Activated T-cell treated with anti-CD3 and anti-CD28 coated beads, Interleukin-2, amount 50 U/mL, for 24 hours (primary cell): ENCODE data around the gene PIAS3.
A peak's percentile ranks its signal among the peaks of the same experiment; 100 is the strongest.

Experiments
- DNase-seq: peaks from one replicate; pipeline ENCODE4 v3.0.0-alpha.2; 2020
- H3K27ac Mint-ChIP-seq: 2 replicates; pipeline ENCODE4 v1.8.0; 2020; ENCODE audit warnings: mild to moderate bottlenecking, mixed read lengths
- H3K27me3 Mint-ChIP-seq: 2 replicates; pipeline ENCODE4 v1.8.0; 2020; ENCODE audit warnings: mixed read lengths
- H3K36me3 Mint-ChIP-seq: 2 replicates; pipeline ENCODE4 v1.8.0; 2020; ENCODE audit warnings: low read depth, mixed read lengths
- H3K4me1 Mint-ChIP-seq: 2 replicates; pipeline ENCODE4 v1.8.0; 2020; ENCODE audit warnings: low read depth, mixed read lengths
- H3K4me3 Mint-ChIP-seq: 2 replicates; pipeline ENCODE4 v1.8.0; 2020; ENCODE audit warnings: mild to moderate bottlenecking, moderate library complexity, mixed read lengths
- H3K9me3 Mint-ChIP-seq: 2 replicates; pipeline ENCODE4 v1.8.0; 2020; ENCODE audit warnings: mixed read lengths

PIAS3 gene

GRCh38 chr1:145858901-145859490, at the start of gene PIAS3:
Gene PIAS3, minus strand, starts transcription at chr1:145859081. Its CDS starts 91 bp downstream, at chr1:145858990.
- Mint-ChIP-seq H3K27me3 (no peaks in the 10 kb centered on the region), H3K36me3 (peaks cover 33% of the 10 kb centered on the region), H3K9me3 (no peaks in the 10 kb centered on the region), H3K27ac (peak within 1 kb of the TSS; percentile 90), H3K4me1 (peaks cover 17% of the 10 kb centered on the region), H3K4me3 (peak within 1 kb of the TSS; percentile 93)
- peak; percentile 93 for DNase-seq

GRCh38 chr1:145908653-145909052, 49.8 kb upstream of the PIAS3 start:
- Mint-ChIP-seq H3K27me3 (no peaks in the 10 kb centered on the region), H3K4me1 (peaks cover 12% of the 10 kb centered on the region), H3K36me3 (peaks cover 38% of the 10 kb centered on the region), H3K9me3 (no peaks in the 10 kb centered on the region), H3K4me3 (no peak overlapping the region), H3K27ac (no peak overlapping the region)
- no peak for DNase-seq

- no peak overlapping the region for H3K27ac Mint-ChIP-seq
- no peak for DNase-seq
- H3K4me1 Mint-ChIP-seq = peaks cover 5% of the 10 kb centered on the region
- H3K27me3 Mint-ChIP-seq = no peaks in the 10 kb centered on the region
- H3K4me3 Mint-ChIP-seq = no peak overlapping the region
- no peaks in the 10 kb centered on the region for H3K9me3 Mint-ChIP-seq
- peaks cover 24% of the 10 kb centered on the region for H3K36me3 Mint-ChIP-seq
Measured at GRCh38 chr1:145906954-145907753, 48.3 kb upstream of the PIAS3 start.

GRCh38 chr1:145901312-145902021, 42.6 kb upstream of the PIAS3 start:
- no peaks in the 10 kb centered on the region for H3K9me3 Mint-ChIP-seq
- no peak overlapping the region for H3K4me3 Mint-ChIP-seq
- DNase-seq = no peak
- no peak overlapping the region for H3K27ac Mint-ChIP-seq
- H3K36me3 Mint-ChIP-seq = peaks cover 10% of the 10 kb centered on the region
- H3K4me1 Mint-ChIP-seq = no peaks in the 10 kb centered on the region
- no peaks in the 10 kb centered on the region for H3K27me3 Mint-ChIP-seq

GRCh38 chr1:145898756-145899155, 39.9 kb upstream of the PIAS3 start:
- no peak overlapping the region for H3K27ac Mint-ChIP-seq
- peaks cover 10% of the 10 kb centered on the region for H3K36me3 Mint-ChIP-seq
- no peaks in the 10 kb centered on the region for H3K27me3 Mint-ChIP-seq
- H3K9me3 Mint-ChIP-seq = no peaks in the 10 kb centered on the region
- no peak for DNase-seq
- H3K4me3 Mint-ChIP-seq = no peak overlapping the region
- H3K4me1 Mint-ChIP-seq = no peaks in the 10 kb centered on the region

GRCh38 chr1:145897969-145898368, 39.1 kb upstream of the PIAS3 start:
- Mint-ChIP-seq H3K4me1 (no peaks in the 10 kb centered on the region), H3K9me3 (no peaks in the 10 kb centered on the region), H3K27ac (no peak overlapping the region), H3K36me3 (peaks cover 10% of the 10 kb centered on the region), H3K4me3 (no peak overlapping the region), H3K27me3 (no peaks in the 10 kb centered on the region)
- no peak for DNase-seq

- Mint-ChIP-seq H3K27me3 (no peaks in the 10 kb centered on the region), H3K36me3 (peaks cover 4% of the 10 kb centered on the region), H3K9me3 (no peaks in the 10 kb centered on the region), H3K4me1 (no peaks in the 10 kb centered on the region), H3K4me3 (no peak overlapping the region), H3K27ac (no peak overlapping the region)
- DNase-seq = no peak
Measured at GRCh38 chr1:145895471-145895870, 36.6 kb upstream of the PIAS3 start.

GRCh38 chr1:145893306-145894055, 34.6 kb upstream of the PIAS3 start:
- H3K4me1 Mint-ChIP-seq = no peaks in the 10 kb centered on the region
- DNase-seq = no peak

GRCh38 chr1:145892486-145893087, 33.7 kb upstream of the PIAS3 start:
- Mint-ChIP-seq H3K4me3 (no peak overlapping the region), H3K27ac (no peak overlapping the region), H3K4me1 (no peaks in the 10 kb centered on the region), H3K36me3 (no peaks in the 10 kb centered on the region), H3K9me3 (no peaks in the 10 kb centered on the region), H3K27me3 (no peaks in the 10 kb centered on the region)
- DNase-seq = no peak

More at GRCh38 chr1:145893306-145894055, 34.6 kb upstream of the PIAS3 start:
- no peak overlapping the region for H3K27ac Mint-ChIP-seq
- H3K4me3 Mint-ChIP-seq = no peak overlapping the region
- H3K27me3 Mint-ChIP-seq = no peaks in the 10 kb centered on the region
- no peaks in the 10 kb centered on the region for H3K9me3 Mint-ChIP-seq
- peaks cover 2% of the 10 kb centered on the region for H3K36me3 Mint-ChIP-seq

- Mint-ChIP-seq H3K9me3 (no peaks in the 10 kb centered on the region), H3K27ac (no peak overlapping the region), H3K36me3 (no peaks in the 10 kb centered on the region), H3K4me1 (peaks cover 1% of the 10 kb centered on the region), H3K4me3 (no peak overlapping the region), H3K27me3 (no peaks in the 10 kb centered on the region)
- peak; percentile 69 for DNase-seq
Measured at GRCh38 chr1:145891587-145892485, 33.0 kb upstream of the PIAS3 start.

GRCh38 chr1:145891143-145891542, 32.3 kb upstream of the PIAS3 start:
- no peaks in the 10 kb centered on the region for H3K9me3 Mint-ChIP-seq
- no peak overlapping the region for H3K4me3 Mint-ChIP-seq
- peaks cover 7% of the 10 kb centered on the region for H3K4me1 Mint-ChIP-seq
- H3K27ac Mint-ChIP-seq = no peak overlapping the region
- no peak for DNase-seq
- H3K27me3 Mint-ChIP-seq = no peaks in the 10 kb centered on the region
- no peaks in the 10 kb centered on the region for H3K36me3 Mint-ChIP-seq

GRCh38 chr1:145889722-145890121, 30.8 kb upstream of the PIAS3 start:
- peaks cover 18% of the 10 kb centered on the region for H3K4me1 Mint-ChIP-seq
- H3K36me3 Mint-ChIP-seq = no peaks in the 10 kb centered on the region
- peaks cover 7% of the 10 kb centered on the region for H3K27me3 Mint-ChIP-seq
- no peak overlapping the region for H3K4me3 Mint-ChIP-seq
- no peak for DNase-seq
- no peaks in the 10 kb centered on the region for H3K9me3 Mint-ChIP-seq
- no peak overlapping the region for H3K27ac Mint-ChIP-seq

GRCh38 chr1:145887631-145888030, 28.8 kb upstream of the PIAS3 start:
- no peak overlapping the region for H3K4me3 Mint-ChIP-seq
- H3K36me3 Mint-ChIP-seq = no peaks in the 10 kb centered on the region
- no peak overlapping the region for H3K27ac Mint-ChIP-seq
- peaks cover 24% of the 10 kb centered on the region for H3K27me3 Mint-ChIP-seq
- H3K4me1 Mint-ChIP-seq = peaks cover 20% of the 10 kb centered on the region
- H3K9me3 Mint-ChIP-seq = no peaks in the 10 kb centered on the region
- DNase-seq = no peak
